ENCODE results near the gene GALNT13.

DNA sequence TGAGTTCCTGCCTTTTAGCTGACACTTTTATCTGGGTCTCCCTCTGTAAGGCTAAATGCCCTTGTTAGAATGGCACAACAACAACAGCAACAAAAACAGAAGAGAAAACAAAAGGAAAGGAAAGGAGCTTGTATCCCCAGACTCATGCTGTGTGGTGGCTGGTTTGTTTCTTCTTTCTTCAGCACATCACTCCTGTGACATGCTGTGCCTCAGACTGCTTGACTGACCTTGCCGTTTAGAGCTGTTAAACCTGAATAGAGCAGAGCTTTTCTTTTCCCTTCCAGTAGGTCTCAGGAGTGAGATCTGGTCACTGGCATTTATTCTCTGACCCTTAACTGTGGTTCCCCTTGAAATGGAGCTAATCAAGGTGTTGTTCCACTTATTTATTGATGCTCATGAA lies 18.9 kb downstream of the GALNT13 start:
- no peak for TF ChIP-seq POLR2A (IDR thresholded peaks at IDR 0.05)
- no peak for TF ChIP-seq CTCF (IDR thresholded peaks at IDR 0.05)

Data from lower leg skin (tissue), 3 donors.